GM12878 (cell line): Measurements from ENCODE around the gene TBL1XR1.

ENCODE experiments used
- BACH1 ChIP-seq: fragments of 450-650 bp; IDR thresholded peaks from 2 replicates; pipeline ENCODE4 v1.6.1; 2017; ENCODE audit warnings: mild to moderate bottlenecking, borderline replicate concordance
- CEBPB ChIP-seq, 2 experiments: fragments of 150-350 bp in 1 of 2; IDR thresholded peaks; 2 replicates each; pipeline ENCODE4 v1.6.1; 2012 to 2014; ENCODE audit warnings: low read depth in 2 of 2, low read length in 2 of 2, borderline replicate concordance in 1 of 2, inconsistent platforms in 1 of 2
- MXI1 ChIP-seq: fragments of 150-350 bp; IDR thresholded peaks from 2 replicates; pipeline ENCODE4 v1.6.1; 2011; ENCODE audit warnings: low read depth, mild to moderate bottlenecking, inconsistent platforms, low read length, improper control_type of control experiment
- MYC ChIP-seq: IDR thresholded peaks from 2 replicates; pipeline ENCODE4 v1.6.1; 2011; ENCODE audit warnings: mild to moderate bottlenecking, low read length, moderate library complexity, inconsistent platforms; ENCODE audit not compliant: insufficient read depth, insufficient replicate concordance, insufficient read length, severe bottlenecking
- POLR2A ChIP-seq: IDR thresholded peaks from 2 replicates; pipeline ENCODE4 v1.6.1; 2011; ENCODE audit warnings: low read depth, mild to moderate bottlenecking, low read length
- RAD21 ChIP-seq: IDR thresholded peaks from 2 replicates; pipeline ENCODE4 v1.6.1; 2011; ENCODE audit warnings: mild to moderate bottlenecking, low read depth, low read length, moderate library complexity; ENCODE audit not compliant: insufficient read depth
- TBL1XR1 ChIP-seq: IDR thresholded peaks from 2 replicates; pipeline ENCODE4 v1.6.1; 2012; ENCODE audit warnings: low read depth, low read length, improper control_type of control experiment
- TF ChIP-seq, protein P1 (sequence below): IDR thresholded peaks from 2 replicates; pipeline ENCODE4 v1.6.1; 2012; ENCODE audit warnings: low read depth, low read length, improper control_type of control experiment
- TF ChIP-seq, protein P2 (sequence below): IDR thresholded peaks from 2 replicates; pipeline ENCODE4 v1.6.1; 2012; ENCODE audit warnings: low read depth, low read length, improper control_type of control experiment
- TF ChIP-seq, protein P3 (sequence below): IDR thresholded peaks from 2 replicates; pipeline ENCODE4 v1.6.1; 2012; ENCODE audit warnings: mild to moderate bottlenecking, low read depth, low read length
- TF ChIP-seq, protein P4 (sequence below), 3 experiments: IDR thresholded peaks in 2 of 3; conservative IDR thresholded peaks in 1 of 3; 2 replicates each; pipeline ENCODE4 v1.5.1; 2011; ENCODE audit warnings: low read depth in 3 of 3, low read length in 3 of 3, mild to moderate bottlenecking in 3 of 3, control low read depth in 2 of 3, moderate library complexity in 2 of 3, inconsistent platforms in 1 of 3, mixed read lengths in 1 of 3; ENCODE audit not compliant: control insufficient read depth in 2 of 3, insufficient read depth in 1 of 3; ENCODE audit errors: extremely low read depth in 1 of 3

DNA sequence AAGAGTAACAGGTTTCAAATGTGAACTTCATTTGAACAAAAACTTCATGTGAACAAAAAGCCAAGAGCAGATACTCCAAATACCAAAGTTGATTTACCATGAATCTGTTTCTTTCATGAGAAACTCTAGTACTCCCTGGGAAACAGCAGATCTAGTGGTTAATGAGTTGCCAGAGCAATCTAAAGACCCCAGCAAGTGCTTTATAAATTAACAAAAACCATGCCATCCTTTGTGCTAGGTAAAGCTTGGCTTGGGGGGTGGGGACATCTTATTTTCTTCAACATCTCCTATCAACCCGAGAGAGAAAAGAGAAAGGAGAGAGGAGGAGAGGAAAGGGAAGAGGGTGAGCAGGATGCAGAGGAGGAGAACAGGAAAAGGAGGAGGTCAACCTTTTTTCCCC, 100.7 kb downstream of the TBL1XR1 start:
- TF ChIP-seq, protein P1, sequence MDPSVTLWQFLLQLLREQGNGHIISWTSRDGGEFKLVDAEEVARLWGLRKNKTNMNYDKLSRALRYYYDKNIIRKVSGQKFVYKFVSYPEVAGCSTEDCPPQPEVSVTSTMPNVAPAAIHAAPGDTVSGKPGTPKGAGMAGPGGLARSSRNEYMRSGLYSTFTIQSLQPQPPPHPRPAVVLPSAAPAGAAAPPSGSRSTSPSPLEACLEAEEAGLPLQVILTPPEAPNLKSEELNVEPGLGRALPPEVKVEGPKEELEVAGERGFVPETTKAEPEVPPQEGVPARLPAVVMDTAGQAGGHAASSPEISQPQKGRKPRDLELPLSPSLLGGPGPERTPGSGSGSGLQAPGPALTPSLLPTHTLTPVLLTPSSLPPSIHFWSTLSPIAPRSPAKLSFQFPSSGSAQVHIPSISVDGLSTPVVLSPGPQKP, result no peak
- TF ChIP-seq BACH1, result no peak
- TF ChIP-seq MXI1, result no peak
- TF ChIP-seq TBL1XR1, result no peak
- TF ChIP-seq POLR2A, result no peak
- TF ChIP-seq, protein P2, sequence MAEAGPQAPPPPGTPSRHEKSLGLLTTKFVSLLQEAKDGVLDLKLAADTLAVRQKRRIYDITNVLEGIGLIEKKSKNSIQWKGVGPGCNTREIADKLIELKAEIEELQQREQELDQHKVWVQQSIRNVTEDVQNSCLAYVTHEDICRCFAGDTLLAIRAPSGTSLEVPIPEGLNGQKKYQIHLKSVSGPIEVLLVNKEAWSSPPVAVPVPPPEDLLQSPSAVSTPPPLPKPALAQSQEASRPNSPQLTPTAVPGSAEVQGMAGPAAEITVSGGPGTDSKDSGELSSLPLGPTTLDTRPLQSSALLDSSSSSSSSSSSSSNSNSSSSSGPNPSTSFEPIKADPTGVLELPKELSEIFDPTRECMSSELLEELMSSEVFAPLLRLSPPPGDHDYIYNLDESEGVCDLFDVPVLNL, result no peak
- TF ChIP-seq, protein P3, sequence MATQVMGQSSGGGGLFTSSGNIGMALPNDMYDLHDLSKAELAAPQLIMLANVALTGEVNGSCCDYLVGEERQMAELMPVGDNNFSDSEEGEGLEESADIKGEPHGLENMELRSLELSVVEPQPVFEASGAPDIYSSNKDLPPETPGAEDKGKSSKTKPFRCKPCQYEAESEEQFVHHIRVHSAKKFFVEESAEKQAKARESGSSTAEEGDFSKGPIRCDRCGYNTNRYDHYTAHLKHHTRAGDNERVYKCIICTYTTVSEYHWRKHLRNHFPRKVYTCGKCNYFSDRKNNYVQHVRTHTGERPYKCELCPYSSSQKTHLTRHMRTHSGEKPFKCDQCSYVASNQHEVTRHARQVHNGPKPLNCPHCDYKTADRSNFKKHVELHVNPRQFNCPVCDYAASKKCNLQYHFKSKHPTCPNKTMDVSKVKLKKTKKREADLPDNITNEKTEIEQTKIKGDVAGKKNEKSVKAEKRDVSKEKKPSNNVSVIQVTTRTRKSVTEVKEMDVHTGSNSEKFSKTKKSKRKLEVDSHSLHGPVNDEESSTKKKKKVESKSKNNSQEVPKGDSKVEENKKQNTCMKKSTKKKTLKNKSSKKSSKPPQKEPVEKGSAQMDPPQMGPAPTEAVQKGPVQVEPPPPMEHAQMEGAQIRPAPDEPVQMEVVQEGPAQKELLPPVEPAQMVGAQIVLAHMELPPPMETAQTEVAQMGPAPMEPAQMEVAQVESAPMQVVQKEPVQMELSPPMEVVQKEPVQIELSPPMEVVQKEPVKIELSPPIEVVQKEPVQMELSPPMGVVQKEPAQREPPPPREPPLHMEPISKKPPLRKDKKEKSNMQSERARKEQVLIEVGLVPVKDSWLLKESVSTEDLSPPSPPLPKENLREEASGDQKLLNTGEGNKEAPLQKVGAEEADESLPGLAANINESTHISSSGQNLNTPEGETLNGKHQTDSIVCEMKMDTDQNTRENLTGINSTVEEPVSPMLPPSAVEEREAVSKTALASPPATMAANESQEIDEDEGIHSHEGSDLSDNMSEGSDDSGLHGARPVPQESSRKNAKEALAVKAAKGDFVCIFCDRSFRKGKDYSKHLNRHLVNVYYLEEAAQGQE, result no peak
- TF ChIP-seq, protein P4, sequence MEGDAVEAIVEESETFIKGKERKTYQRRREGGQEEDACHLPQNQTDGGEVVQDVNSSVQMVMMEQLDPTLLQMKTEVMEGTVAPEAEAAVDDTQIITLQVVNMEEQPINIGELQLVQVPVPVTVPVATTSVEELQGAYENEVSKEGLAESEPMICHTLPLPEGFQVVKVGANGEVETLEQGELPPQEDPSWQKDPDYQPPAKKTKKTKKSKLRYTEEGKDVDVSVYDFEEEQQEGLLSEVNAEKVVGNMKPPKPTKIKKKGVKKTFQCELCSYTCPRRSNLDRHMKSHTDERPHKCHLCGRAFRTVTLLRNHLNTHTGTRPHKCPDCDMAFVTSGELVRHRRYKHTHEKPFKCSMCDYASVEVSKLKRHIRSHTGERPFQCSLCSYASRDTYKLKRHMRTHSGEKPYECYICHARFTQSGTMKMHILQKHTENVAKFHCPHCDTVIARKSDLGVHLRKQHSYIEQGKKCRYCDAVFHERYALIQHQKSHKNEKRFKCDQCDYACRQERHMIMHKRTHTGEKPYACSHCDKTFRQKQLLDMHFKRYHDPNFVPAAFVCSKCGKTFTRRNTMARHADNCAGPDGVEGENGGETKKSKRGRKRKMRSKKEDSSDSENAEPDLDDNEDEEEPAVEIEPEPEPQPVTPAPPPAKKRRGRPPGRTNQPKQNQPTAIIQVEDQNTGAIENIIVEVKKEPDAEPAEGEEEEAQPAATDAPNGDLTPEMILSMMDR (IDR thresholded peaks at IDR 0.05 in 2 of 3, conservative IDR thresholded peaks at IDR 0.05 in 1 of 3; ENCODE audit: control insufficient read depth in 2 of 3, extremely low read depth in 1 of 3, insufficient read depth in 1 of 3, low read depth in 3 of 3, low read length in 3 of 3), result no peak
- TF ChIP-seq RAD21, result no peak
- no peak for TF ChIP-seq MYC
- no peak for TF ChIP-seq CEBPB (IDR thresholded peaks at IDR 0.05; ENCODE audit: borderline replicate concordance in 1 of 2, low read depth in 2 of 2, low read length in 2 of 2)
